A673 (cell line): ENCODE results near the gene MYCN. TPM values are rescaled to one million over a fixed set of nuclear protein-coding genes. Genes with fewer than 3 reads are reported as not detected.

Source experiments
- BruUV-seq: library from RNA; stranded (reverse); fragments of 400-500 nt; replicated peaks from 2 replicates; lab custom pipeline; 2021; lab: Mats Ljungman, UMichigan
- CTCF ChIA-PET: fragments of 300-600 bp; sonication (Branson Sonifier 250); formaldehyde crosslinking; loops from one replicate; lab custom pipeline; 2022; ENCODE audit warnings: antibody characterized with exemption; lab: Charles Lee
- POLR2A ChIA-PET: fragments of 300-600 bp; sonication (Branson Sonifier 250); formaldehyde crosslinking; loops from one replicate; lab custom pipeline; 2022; ENCODE audit warnings: antibody characterized with exemption; ENCODE audit not compliant: low non-redundant PET; lab: Charles Lee
- DNase-seq: peaks from one replicate; pipeline ENCODE4 v3.0.0-alpha.2; 2015; ENCODE audit warnings: low spot score
- H3K27ac ChIP-seq: fragments of 200-600 bp; sonication (generic); 2 replicates; pipeline ENCODE4 v1.5.1; 2016; ENCODE audit warnings: mixed run types, low read depth, mild to moderate bottlenecking, mixed read lengths, antibody characterized with exemption, low read length; ENCODE audit not compliant: poor library complexity, severe bottlenecking
- H3K27me3 ChIP-seq: fragments of 200-600 bp; sonication (generic); replicated peaks from 2 replicates; pipeline ENCODE4 v1.6.1; 2017; ENCODE audit warnings: mixed run types, low read depth, mild to moderate bottlenecking, mixed read lengths, antibody characterized with exemption, low read length; ENCODE audit not compliant: insufficient read depth, poor library complexity
- H3K36me3 ChIP-seq: fragments of 200-600 bp; sonication (generic); 2 replicates; pipeline ENCODE4 v1.6.1; 2016; ENCODE audit warnings: mixed run types, mild to moderate bottlenecking, mixed read lengths, antibody characterized with exemption, low read length; ENCODE audit not compliant: insufficient read depth, poor library complexity, severe bottlenecking
- H3K4me1 ChIP-seq: fragments of 200-600 bp; sonication (generic); 2 replicates; pipeline ENCODE4 v1.6.1; 2017; ENCODE audit warnings: mixed run types, mild to moderate bottlenecking, mixed read lengths, antibody characterized with exemption, low read length; ENCODE audit not compliant: insufficient read depth, poor library complexity, severe bottlenecking
- H3K4me3 ChIP-seq: fragments of 200-600 bp; sonication (generic); 2 replicates; pipeline ENCODE4 v1.5.1; 2016; ENCODE audit warnings: low read depth, mixed run types, mild to moderate bottlenecking, mixed read lengths, low read length; ENCODE audit not compliant: poor library complexity, severe bottlenecking
- H3K9me3 ChIP-seq: fragments of 200-600 bp; sonication (generic); 2 replicates; pipeline ENCODE4 v1.6.1; 2016; ENCODE audit warnings: mixed run types, low read depth, mild to moderate bottlenecking, mixed read lengths, antibody characterized with exemption, low read length; ENCODE audit not compliant: poor library complexity, severe bottlenecking
- EZH2 ChIP-seq: fragments of 200-600 bp; sonication (generic); IDR thresholded peaks from 2 replicates; pipeline ENCODE4 v1.6.1; 2017; ENCODE audit warnings: borderline replicate concordance, low read depth, mild to moderate bottlenecking, mixed read lengths, antibody characterized with exemption, low read length; ENCODE audit not compliant: poor library complexity, severe bottlenecking
- intact Hi-C: fragments of 100-400 bp; cut with micrococcal nuclease; formaldehyde crosslinking; loops from one replicate; pipeline ENCODE4 v1.10.0; 2022; ENCODE audit not compliant: unreplicated experiment
- total RNA-seq: library from RNA; stranded (reverse); gene quantifications from 2 replicates; pipeline ENCODE4 v1.2.3, GENCODE V29; 2021
- TF ChIP-seq, protein P1 (sequence below): fragments of 300-800, 200-600 bp; sonication (generic); conservative IDR thresholded peaks from 2 replicates; pipeline ENCODE4 v1.5.1; 2017; ENCODE audit warnings: low read depth, mild to moderate bottlenecking, antibody characterized with exemption, low read length, moderate library complexity, mixed read lengths

The MYCN gene
- total RNA-seq, 1 experiment from 2014 or later, result 2.8 TPM

DNA sequence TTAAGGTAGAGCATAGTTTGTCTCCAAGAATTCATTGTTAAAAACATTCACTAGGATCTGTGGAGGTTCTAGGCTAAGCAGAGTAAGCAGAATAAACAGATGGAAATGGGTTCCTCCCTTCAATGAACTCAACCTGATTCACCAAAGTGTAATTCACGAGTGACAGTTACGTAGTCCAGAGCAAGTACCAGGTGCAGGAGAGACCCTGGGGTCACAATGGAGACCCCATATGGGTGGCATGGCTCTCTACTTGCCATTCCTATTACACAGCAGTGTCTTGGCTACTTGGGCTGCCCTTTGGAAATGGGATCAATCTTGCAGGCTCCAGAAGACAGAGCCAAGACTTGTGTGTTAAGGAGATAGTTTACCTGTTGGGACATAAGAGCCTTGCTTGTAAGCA, 7.1 kb downstream of the MYCN start:
- POLR2A ChIA-PET, result no interaction called here
- Histone ChIP-seq H3K36me3 (peaks cover 10% of the 10 kb centered on the region), H3K9me3 (no peaks in the 10 kb centered on the region), H3K4me3 (no peak overlapping the region), H3K27ac (no peak overlapping the region), H3K27me3 (no peaks in the 10 kb centered on the region), H3K4me1 (peaks cover 19% of the 10 kb centered on the region)
- intact Hi-C loops, result loop anchor here (10.0 kb wide), 1 partner anchor 277 kb away; no protein-coding TSS in a partner anchor
- CTCF ChIA-PET, result no interaction called here
- no peak for DNase-seq
- BruUV-seq, result no TSS peak
- TF ChIP-seq EZH2, result no peak
- TF ChIP-seq, protein P1, sequence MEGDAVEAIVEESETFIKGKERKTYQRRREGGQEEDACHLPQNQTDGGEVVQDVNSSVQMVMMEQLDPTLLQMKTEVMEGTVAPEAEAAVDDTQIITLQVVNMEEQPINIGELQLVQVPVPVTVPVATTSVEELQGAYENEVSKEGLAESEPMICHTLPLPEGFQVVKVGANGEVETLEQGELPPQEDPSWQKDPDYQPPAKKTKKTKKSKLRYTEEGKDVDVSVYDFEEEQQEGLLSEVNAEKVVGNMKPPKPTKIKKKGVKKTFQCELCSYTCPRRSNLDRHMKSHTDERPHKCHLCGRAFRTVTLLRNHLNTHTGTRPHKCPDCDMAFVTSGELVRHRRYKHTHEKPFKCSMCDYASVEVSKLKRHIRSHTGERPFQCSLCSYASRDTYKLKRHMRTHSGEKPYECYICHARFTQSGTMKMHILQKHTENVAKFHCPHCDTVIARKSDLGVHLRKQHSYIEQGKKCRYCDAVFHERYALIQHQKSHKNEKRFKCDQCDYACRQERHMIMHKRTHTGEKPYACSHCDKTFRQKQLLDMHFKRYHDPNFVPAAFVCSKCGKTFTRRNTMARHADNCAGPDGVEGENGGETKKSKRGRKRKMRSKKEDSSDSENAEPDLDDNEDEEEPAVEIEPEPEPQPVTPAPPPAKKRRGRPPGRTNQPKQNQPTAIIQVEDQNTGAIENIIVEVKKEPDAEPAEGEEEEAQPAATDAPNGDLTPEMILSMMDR, result no peak

DNA sequence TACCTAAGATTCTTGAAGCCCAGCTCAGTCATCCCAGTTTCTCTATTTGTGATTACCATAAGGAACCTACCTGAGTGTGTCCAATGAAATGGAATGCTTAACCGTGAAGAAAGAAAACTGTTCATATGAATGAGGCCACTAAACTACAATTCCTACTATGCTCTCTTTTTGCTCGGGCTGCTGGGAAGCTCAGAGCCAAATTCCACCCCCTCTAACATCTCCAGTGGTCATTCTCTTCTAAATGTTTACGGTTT, 8.3 kb downstream of the MYCN start:
- POLR2A ChIA-PET, result no interaction called here
- no peak for DNase-seq
- H3K27me3 ChIP-seq, result no peaks in the 10 kb centered on the region
- BruUV-seq, result no TSS peak
- no peak overlapping the region for H3K27ac ChIP-seq
- no peaks in the 10 kb centered on the region for H3K9me3 ChIP-seq
- peaks cover 11% of the 10 kb centered on the region for H3K4me1 ChIP-seq
- intact Hi-C loops, result loop anchor here (10.0 kb wide), 1 partner anchor 276 kb away; no protein-coding TSS in a partner anchor
- TF ChIP-seq, protein P1, result no peak
- TF ChIP-seq EZH2, result no peak
- CTCF ChIA-PET, result no interaction called here
- peaks cover 10% of the 10 kb centered on the region for H3K36me3 ChIP-seq
- no peak overlapping the region for H3K4me3 ChIP-seq

DNA sequence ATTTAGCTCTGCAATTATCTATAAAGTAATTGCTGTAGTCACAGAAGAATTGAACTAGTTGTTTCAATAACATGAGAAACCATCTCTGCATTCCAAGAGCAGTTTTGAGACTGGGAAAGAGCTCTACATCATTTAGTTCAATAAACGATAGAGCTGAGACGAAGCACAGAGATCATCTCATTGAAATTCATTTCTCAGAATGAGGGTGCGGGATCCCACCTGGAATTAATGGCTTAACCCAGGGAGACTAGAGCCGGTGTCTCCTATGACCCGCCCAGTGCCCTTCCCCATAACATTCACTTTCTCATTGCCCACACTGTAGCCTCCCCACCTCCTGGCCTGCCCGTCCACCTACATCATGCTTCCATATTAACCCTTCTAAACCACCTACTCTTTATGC, 8.8 kb downstream of the MYCN start:
- no peak for DNase-seq
- H3K36me3 ChIP-seq, result peaks cover 10% of the 10 kb centered on the region
- H3K27me3 ChIP-seq, result no peaks in the 10 kb centered on the region
- ChIA-PET CTCF (no interaction called here), POLR2A (no interaction called here)
- BruUV-seq, result no TSS peak
- H3K9me3 ChIP-seq, result no peaks in the 10 kb centered on the region
- intact Hi-C loops, result loop anchor here (10.0 kb wide), 1 partner anchor 276 kb away; no protein-coding TSS in a partner anchor
- no peak overlapping the region for H3K4me3 ChIP-seq
- H3K27ac ChIP-seq, result no peak overlapping the region
- no peak for TF ChIP-seq EZH2
- TF ChIP-seq, protein P1, result no peak
- H3K4me1 ChIP-seq, result peaks cover 7% of the 10 kb centered on the region
